Measurements from ENCODE around the gene FBXO41.

- TF ChIP-seq, protein P1, sequence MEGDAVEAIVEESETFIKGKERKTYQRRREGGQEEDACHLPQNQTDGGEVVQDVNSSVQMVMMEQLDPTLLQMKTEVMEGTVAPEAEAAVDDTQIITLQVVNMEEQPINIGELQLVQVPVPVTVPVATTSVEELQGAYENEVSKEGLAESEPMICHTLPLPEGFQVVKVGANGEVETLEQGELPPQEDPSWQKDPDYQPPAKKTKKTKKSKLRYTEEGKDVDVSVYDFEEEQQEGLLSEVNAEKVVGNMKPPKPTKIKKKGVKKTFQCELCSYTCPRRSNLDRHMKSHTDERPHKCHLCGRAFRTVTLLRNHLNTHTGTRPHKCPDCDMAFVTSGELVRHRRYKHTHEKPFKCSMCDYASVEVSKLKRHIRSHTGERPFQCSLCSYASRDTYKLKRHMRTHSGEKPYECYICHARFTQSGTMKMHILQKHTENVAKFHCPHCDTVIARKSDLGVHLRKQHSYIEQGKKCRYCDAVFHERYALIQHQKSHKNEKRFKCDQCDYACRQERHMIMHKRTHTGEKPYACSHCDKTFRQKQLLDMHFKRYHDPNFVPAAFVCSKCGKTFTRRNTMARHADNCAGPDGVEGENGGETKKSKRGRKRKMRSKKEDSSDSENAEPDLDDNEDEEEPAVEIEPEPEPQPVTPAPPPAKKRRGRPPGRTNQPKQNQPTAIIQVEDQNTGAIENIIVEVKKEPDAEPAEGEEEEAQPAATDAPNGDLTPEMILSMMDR (IDR thresholded peaks at IDR 0.05; ENCODE audit: low read length): no peak
- no peak for TF ChIP-seq EZH2 (optimal IDR thresholded peaks at IDR 0.05; ENCODE audit: low read depth, low read length)
Measured at GRCh38 chr2:73255907-73256617, 28.2 kb downstream of the FBXO41 start.

Measured in MM.1S (cell line).